NCI-H2227 treated with DMSO at 0.1 percent for 48 hours (cell line): Measurements from ENCODE around the gene ERMARD.

Experiments used
- DNase-seq: peaks from one replicate; lab custom pipeline; 2025; lab: John Stamatoyannopoulos, UW

The ERMARD gene

GRCh38 chr6:169802790-169803189 is 51.4 kb downstream of the ERMARD start:
- no peak for DNase-seq

- no peak for DNase-seq
Measured at GRCh38 chr6:169803271-169803811, 51.9 kb downstream of the ERMARD start.

- no peak for DNase-seq
Measured at GRCh38 chr6:169803816-169804340, 52.5 kb downstream of the ERMARD start.

GRCh38 chr6:169804427-169804826 is 53.0 kb downstream of the ERMARD start:
- DNase-seq = no peak

GRCh38 chr6:169805242-169805838 is 53.9 kb downstream of the ERMARD start:
- no peak for DNase-seq

- DNase-seq = no peak
Measured at GRCh38 chr6:169806701-169807100, 55.3 kb downstream of the ERMARD start.

- no peak for DNase-seq
Measured at GRCh38 chr6:169807229-169807628, 55.8 kb downstream of the ERMARD start.

GRCh38 chr6:169807699-169808607 is 56.5 kb downstream of the ERMARD start:
- no peak for DNase-seq

GRCh38 chr6:169808608-169808967 is 57.2 kb downstream of the ERMARD start:
- no peak for DNase-seq

GRCh38 chr6:169809386-169809785 is 58.0 kb downstream of the ERMARD start:
- DNase-seq = no peak

GRCh38 chr6:169810066-169810989 is 58.9 kb downstream of the ERMARD start:
- no peak for DNase-seq

- no peak for DNase-seq
Measured at GRCh38 chr6:169811072-169811471, 59.6 kb downstream of the ERMARD start.

- no peak for DNase-seq
Measured at GRCh38 chr6:169811521-169812256, 60.3 kb downstream of the ERMARD start.

- DNase-seq = no peak
Measured at GRCh38 chr6:169812257-169812644, 60.8 kb downstream of the ERMARD start.

- DNase-seq = no peak
Measured at GRCh38 chr6:169813969-169814368, 62.5 kb downstream of the ERMARD start.

- no peak for DNase-seq
Measured at GRCh38 chr6:169816054-169816453, 64.6 kb downstream of the ERMARD start.

- DNase-seq = no peak
Measured at GRCh38 chr6:169816975-169817374, 65.6 kb downstream of the ERMARD start.

- DNase-seq = no peak
Measured at GRCh38 chr6:169820358-169820757, 68.9 kb downstream of the ERMARD start.

GRCh38 chr6:169824021-169824420 is 72.6 kb downstream of the ERMARD start:
- DNase-seq = no peak

- no peak for DNase-seq
Measured at GRCh38 chr6:169824848-169825557, 73.6 kb downstream of the ERMARD start.
